HEK293T (cell line): ENCODE results near the gene ABLIM2.

Source experiments
- ELF4 ChIP-seq: fragments of 450-650 bp; IDR thresholded peaks from 2 replicates; pipeline ENCODE4 v1.6.1; 2017; ENCODE audit warnings: antibody characterized with exemption
- FOXA1 ChIP-seq: fragments of 450-650 bp; IDR thresholded peaks from 2 replicates; pipeline ENCODE4 v1.6.1; 2016; ENCODE audit warnings: mild to moderate bottlenecking
- HDGF ChIP-seq: fragments of 450-650 bp; IDR thresholded peaks from 2 replicates; pipeline ENCODE4 v1.6.1; 2017; ENCODE audit warnings: antibody characterized with exemption, borderline replicate concordance
- L3MBTL2 ChIP-seq: fragments of 450-650 bp; conservative IDR thresholded peaks from 2 replicates; pipeline ENCODE4 v1.6.1; 2016; ENCODE audit warnings: mild to moderate bottlenecking
- NFRKB ChIP-seq: fragments of 450-650 bp; IDR thresholded peaks from 2 replicates; pipeline ENCODE4 v1.6.1; 2016; ENCODE audit warnings: mild to moderate bottlenecking, moderate library complexity
- SP1 ChIP-seq: fragments of 450-650 bp; IDR thresholded peaks from 2 replicates; pipeline ENCODE4 v1.6.1; 2017
- TARDBP ChIP-seq: fragments of 450-650 bp; IDR thresholded peaks from 2 replicates; pipeline ENCODE4 v1.6.1; 2016
- ZNF384 ChIP-seq: fragments of 450-650 bp; IDR thresholded peaks from 2 replicates; pipeline ENCODE4 v1.6.1; 2016

DNA sequence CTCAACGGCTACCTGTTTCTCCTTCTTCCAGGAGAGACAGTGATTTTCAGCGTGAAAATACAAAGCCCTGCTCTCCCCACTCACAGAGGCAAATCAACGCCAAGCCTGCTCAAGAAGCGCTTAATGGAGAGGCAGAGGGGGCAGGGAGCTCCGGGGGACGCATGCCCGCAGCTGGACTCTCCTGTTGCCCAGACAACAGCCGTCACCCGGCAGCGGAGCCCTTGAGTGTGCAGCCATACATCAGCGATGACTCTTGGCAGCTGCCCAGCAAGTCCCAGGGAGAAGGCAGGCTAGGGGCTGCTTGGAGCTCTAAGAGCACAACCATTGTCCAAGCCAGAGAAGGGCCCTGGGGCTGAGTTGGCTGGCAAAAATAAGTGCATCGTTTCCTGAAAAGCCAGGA is 148.0 kb downstream of the ABLIM2 start:
- no peak for TF ChIP-seq SP1
- no peak for TF ChIP-seq TARDBP
- no peak for TF ChIP-seq FOXA1
- TF ChIP-seq NFRKB, result no peak
- no peak for TF ChIP-seq ZNF384
- no peak for TF ChIP-seq L3MBTL2
- no peak for TF ChIP-seq HDGF
- no peak for TF ChIP-seq ELF4
